CD4-positive, alpha-beta T cell treated with Interleukin-12 subunit alpha and Interleukin-12 subunit beta, for 1 hour (primary cell): ENCODE results near the gene MZT2B.
A peak's percentile ranks its signal among the peaks of the same experiment; 100 is the strongest.
"Not testable (repeated sequence)": the region's sequence is repeated elsewhere in the genome, so short reads cannot be mapped to it uniquely, and the experiment has no call there.

Experiments used
- DNase-seq: peaks from one replicate; pipeline ENCODE4 v3.0.0-alpha.2; 2020

The MZT2B gene

DNA sequence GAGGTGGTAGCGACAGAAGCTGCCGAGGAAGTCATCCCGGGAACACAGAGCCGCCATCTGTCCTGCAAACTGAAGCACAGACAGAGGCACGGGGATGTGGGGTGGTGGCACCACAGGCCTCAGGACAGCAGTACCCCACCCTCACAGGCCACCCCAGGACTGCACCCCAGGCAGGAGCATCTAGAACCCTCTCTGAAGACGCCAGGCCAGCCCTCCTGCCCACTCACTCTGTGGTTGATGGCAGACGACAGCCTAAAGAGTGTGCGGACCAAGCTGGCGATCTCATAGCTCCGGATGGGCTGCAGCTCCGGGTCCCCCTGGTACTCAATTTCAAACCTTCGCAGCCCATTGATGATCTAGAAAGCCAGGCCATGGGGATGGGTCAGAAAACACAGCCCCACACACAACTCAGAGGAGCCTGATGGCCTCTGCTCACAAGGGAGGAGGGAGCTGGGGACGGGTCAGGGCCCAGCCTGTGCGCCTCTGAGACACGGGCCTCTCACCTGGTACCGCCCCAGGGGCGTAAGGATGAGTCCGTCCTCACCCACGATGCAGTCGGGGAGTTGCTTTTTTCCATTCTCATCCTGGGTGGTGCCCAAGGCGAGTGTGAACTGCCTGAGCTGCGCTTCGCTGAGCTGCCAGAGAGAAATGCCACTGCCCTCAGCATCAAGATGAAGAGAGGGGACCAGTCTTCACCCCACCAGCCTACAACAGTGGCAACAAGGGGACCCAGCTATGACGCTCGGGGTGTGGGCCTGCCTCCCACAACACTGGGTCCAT, 29.1 kb upstream of the MZT2B start:
- no peak for DNase-seq

- not testable (repeated sequence) for DNase-seq
Measured at GRCh38 chr2:130153721-130154422, 28.2 kb upstream of the MZT2B start.

GRCh38 chr2:130154423-130154770, 27.7 kb upstream of the MZT2B start:
- not testable (repeated sequence) for DNase-seq

GRCh38 chr2:130154773-130155765, 27.0 kb upstream of the MZT2B start:
- no peak for DNase-seq

- DNase-seq: peak; percentile 6
Measured at GRCh38 chr2:130155956-130156623, 26.0 kb upstream of the MZT2B start.

- DNase-seq: no peak
Measured at GRCh38 chr2:130156624-130157004, 25.4 kb upstream of the MZT2B start.

GRCh38 chr2:130157354-130157753, 24.7 kb upstream of the MZT2B start:
- DNase-seq: not testable (repeated sequence)

DNA sequence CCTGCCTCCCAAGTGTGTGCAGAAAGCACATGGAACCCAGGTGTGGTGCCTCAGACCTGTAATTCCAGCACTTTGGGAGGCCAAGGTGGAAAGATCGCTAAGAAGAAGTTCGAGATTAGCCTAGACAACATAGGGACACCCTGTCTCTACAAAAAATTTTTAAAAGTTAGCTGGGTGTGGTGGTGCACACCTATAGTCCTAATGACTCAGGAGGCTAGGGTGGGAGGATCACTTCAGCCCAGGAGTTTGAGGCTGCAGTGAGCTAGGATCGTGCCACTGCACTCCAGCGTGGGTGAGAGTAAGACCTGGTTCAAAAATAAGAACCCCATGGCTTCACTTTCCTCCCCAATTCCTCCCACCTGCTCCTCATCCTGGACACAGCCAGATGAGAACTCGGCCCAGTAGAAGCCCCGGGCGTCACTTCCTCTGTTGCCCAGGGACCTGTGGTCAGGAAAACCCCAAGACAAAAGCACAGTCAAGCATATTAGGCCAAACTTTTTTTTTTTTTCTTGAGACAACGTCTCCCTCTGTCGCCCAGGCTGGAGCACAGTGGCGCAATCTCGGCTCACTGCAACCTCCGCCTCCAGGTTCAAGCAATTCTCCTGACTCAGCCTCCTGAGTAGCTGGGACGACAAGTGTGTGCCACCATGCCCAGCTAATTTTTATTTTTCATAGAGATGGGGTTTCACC, 24.1 kb upstream of the MZT2B start:
- not testable (repeated sequence) for DNase-seq

DNA sequence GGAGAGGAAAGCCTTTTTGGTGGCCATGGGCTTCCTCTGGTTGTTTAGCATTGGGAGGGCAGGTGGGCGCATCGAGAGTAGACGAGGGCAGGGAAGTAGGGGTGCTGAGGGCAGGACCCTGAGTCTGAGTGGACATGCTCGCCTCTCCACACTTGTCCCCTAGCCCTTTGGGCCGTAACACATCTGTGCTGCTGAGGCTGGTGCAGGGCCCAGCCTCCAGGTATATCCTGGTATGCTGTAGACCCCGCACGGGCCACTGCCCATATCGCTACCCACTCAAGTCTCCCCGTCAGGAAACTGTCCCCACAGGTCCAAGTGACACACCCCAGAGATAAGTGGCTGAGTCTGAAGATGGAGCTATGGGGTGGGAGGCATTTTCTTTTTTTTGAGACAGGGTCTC, 23.4 kb upstream of the MZT2B start:
- no peak for DNase-seq

DNA sequence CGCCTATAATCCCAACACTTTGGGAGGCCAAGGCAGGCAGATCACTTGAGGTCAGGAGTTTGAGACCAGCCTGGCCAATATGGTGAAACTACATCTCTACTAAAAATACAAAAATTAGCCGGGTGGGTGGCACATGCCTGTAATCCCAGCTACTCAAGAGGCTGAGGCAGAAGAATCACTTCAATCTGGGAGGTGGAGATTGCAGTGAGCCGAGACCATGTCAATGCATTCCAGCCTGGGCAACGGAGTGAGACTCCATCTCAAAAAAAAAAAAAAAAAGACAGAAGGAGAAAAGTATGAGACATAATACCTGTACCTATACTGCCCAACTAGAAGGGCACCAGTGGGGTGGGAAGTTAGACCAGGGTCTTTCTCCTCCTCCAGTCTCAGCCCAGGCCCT, 22.7 kb upstream of the MZT2B start:
- DNase-seq: not testable (repeated sequence)

DNA sequence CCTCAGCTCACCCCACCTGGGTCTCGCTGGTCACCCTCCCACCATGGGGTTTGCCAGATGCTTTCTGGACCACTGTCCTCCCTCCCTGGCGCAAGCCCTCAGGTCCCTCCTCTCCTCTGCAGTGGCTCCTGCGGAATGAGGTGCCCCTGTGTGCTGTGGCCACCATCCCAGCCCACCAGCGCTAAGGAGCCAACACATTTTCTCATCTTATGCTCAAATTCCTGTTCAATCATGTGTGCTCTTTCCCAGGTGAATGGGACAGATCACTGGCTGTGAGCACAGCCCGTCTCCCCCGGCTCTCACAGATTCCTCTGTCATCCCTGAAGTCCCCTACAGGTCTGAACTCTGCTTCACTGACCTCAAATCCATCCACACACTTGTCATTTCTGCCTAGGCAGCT, 21.9 kb upstream of the MZT2B start:
- no peak for DNase-seq

- not testable (repeated sequence) for DNase-seq
Measured at GRCh38 chr2:130160838-130161705, 21.0 kb upstream of the MZT2B start.

GRCh38 chr2:130162486-130162885, 19.6 kb upstream of the MZT2B start:
- DNase-seq: not testable (repeated sequence)

DNA sequence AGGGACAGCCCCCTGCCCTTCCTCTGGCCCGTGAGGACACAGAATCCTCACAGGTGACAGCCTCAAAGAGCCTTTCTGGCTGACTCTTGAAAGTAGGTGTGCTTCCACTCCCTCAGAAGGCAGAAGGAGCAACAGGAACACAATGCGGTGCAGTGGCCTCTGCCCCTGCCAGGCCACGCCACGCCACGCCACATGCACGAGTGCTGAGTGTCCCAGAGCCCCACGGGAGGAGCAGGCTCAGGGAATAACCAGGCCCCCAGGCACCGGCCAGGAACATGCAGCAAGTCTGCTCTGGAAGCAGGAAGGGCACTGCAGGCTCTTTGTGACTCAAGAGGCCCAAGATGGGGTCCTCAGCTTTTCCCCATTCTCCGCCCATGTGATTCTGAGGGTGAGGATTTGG, 19.1 kb upstream of the MZT2B start:
- DNase-seq: no peak

DNA sequence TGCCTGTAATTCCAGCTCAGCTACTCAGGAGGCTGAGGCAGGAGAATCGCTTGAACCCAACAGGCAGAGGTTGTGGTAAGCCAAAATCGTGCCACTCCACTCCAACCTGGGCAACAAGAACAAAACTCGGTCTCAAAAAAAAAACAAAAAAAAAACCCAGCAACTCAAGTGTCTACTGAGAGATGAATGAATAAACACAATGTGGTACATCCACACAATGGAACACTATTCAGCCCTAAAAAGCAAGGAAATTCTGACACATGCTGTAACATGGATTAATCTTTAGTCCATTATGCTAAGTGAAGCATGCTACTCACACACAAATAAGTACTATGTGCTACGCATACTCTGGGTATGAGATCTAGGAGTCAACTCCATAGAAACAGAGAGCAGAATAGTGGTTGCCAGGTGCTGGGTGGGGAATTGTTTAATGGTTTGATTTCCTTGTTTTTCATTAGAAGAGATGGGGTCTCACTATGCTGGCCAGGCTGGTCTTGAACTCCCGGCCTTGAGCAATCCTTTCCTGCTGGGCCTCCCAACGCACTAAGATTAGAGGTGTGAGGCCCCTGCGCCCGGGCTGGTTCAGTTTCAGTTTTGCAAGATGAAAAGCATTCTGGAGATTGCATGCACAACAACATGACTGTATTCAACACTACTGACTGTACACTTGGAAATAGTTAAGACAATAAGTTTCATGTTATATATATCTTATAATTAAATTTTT, 16.6 kb upstream of the MZT2B start:
- DNase-seq: no peak

GRCh38 chr2:130166611-130167010, 15.5 kb upstream of the MZT2B start:
- DNase-seq: not testable (repeated sequence)

GRCh38 chr2:130169163-130169562, 12.9 kb upstream of the MZT2B start:
- DNase-seq: not testable (repeated sequence)

DNA sequence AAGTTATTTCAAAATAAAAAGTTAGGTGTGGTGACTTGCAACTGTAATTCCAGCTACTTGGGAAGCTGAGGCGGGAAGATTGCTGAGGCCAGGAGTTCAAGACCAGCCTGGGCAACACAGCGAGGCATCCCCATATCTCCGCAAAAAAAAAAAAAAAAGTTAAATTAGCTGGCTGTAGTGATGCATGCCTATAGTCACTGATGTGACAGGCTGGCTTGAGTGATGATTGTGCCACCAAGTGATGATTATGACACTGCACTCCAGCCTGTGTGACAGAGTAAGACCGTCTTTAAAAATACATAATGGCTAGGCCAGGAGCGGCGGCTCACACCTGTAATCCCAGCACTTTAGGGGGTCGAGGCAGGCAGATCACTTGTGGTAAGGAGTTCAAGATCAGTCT, 12.2 kb upstream of the MZT2B start:
- DNase-seq: no peak

- not testable (repeated sequence) for DNase-seq
Measured at GRCh38 chr2:130174866-130175265, 7.2 kb upstream of the MZT2B start.
